ENCODE measurements around the gene GNAQ.
"Not testable (repeated sequence)": the region's sequence is repeated elsewhere in the genome, so short reads cannot be mapped to it uniquely, and the experiment has no call there.

The GNAQ gene

DNA sequence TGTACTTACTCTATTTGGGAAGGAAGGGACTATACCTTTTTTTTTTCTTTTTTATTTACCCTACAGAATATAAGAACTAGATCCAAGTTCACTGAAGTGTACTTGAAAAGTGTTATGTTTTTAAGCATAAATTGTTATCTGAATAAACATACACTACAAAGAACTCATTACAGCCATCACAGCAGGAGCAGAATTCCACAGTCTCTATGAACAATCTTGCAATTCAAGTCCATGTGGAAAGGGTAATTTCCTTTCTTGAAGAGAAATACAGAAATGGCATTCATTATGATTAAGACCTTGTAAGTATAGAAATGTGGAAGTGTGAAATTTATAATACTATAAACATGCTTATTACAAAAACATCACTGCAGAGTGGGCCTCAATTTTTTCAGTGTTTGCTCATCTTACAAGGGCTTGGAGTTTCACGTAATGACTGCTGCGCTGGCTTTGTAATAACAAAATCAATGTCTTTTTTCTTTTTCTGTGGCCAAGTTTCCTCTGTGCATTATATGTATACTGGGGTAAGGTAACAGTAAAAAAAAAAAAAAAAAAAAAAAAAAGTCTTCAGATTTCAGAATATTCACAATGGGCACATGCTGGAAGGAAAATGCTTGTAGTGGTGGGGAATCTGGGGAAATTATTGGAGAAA lies 306.4 kb downstream of the GNAQ start:
- no peak for DNase-seq

DNA sequence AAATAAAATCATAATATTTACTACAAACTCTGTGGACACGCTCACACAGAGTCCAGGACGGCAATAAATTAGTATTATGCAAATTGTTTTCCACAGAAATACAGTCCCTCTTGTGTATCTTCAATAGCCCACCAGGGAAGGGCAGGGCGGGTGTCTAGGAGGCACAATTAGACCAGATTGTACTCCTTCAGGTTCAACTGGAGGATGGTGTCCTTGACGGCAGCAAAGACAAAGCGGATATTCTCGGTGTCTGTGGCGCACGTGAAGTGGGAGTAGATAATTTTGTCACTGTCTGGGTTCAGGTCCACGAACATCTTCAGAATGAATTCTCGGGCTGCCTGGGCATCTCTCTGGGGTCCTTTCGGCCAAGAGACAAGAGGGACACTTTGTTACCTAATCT lies 310.5 kb downstream of the GNAQ start:
- not testable (repeated sequence) for DNase-seq

DNA sequence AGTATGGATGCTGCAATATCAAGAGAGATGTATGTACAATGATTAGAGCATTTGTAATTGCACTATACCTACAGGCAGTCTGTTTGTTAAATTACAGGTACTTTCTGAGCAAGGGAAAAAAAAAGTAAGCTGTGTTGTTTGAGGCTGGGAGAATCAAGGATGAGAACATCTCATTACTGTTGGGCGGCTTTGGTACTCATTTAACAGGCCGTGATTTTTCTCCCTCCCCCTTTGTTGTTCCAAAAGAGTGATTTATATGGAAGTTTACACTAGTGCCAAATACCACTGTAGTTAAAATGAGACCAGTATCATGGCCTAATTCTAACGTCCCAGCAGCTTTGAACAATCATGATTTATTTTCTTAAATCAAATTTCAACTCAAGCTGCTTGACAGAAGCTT lies 312.3 kb downstream of the GNAQ start:
- DNase-seq, result no peak

DNA sequence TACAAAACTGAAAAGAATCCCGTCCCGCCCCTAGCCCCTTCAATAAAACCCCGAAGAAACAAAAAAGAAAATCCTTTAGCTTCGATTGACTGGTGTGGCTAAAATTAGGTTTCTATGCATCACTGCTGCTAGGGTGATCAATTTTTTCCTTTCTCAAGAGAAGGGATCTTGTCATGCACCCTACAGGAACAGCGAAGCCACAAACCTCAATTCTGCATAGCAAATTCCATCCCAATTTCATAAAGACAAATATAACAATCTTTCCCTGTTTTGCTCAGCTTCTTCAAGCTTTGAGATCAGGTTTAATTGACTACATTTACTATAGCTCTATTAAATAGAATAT lies 313.3 kb downstream of the GNAQ start:
- not testable (repeated sequence) for DNase-seq

DNA sequence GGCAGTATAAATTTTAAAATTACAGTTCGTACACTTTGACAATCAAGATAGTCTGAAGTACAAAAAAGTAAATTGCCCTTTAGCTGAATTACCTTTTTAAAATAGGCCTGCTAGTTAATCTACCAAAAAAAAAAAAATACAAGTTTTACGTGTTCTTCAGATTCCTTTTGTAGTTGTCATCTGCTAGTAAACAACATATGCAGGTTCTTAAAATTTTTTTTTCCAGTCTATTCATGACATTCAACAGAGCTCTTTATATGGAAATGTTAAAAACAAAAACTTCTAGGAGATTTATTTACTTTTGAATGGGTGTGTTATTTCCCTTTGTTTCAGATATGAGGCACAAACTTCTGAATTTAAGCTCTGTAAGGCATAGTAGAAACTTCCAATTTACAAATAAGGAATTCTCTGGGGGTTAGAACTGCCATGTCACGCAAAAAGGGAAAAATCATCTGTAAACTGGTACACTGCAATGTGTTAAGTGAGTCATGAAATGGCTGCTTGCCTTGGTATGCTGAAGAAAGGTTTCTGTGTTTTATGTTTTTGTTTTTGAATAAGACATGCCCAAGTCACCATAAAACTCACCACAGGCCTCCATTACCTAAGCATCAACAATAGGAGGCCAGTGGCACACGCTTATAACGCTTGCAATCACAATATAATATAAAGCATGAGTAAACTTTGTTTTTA lies 313.9 kb downstream of the GNAQ start:
- not testable (repeated sequence) for DNase-seq

DNA sequence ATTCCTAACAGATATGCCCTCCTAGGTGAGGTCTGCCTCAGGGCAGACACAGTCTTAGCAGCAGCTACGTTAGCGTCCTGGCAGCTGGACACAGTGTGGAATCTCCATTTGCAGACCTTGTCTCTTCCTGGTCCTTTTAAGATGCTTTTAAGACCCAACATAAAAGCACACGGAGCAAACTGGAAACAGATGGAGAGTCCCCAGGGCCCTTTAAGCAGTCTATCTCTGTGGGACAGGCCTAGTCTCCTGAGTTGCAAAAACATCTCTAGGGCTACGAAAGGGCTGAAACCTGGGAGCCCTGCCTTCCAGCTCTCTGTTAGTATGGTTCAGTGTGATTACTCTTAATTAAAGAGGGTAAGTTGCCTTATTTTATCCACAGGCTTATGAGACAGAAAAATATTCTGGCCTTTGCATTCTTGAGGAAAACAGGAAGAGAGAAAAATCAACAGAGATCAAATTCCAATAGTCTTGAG lies 317.5 kb downstream of the GNAQ start:
- no peak for DNase-seq

DNA sequence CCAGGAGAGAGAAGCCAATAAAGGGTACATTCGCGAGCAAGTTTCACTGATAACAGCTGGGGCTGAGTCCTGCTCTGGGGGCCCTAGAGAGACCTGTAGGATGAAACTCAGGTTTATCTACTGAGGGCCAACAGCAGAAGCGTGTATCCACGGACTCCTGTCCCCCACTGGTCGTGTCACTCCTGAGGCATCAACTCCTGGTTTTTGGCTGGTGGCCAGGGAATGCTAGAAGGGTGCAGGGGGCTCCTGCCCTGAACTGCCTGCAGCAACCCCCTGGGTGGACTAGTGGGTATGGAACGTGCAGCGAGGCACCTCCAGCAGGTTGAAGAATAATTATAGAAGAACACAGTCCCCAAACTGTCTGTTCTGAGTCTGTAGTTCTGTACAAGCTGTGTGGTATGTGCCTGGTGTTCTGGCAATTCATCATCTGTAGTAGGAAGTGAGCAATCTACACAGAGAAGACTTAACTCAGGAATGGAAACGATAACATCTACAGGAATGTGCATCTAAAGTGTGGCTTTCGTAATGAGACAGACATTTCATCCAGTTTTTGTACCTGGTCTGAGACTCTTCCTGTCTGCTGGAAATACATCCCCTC lies 319.0 kb downstream of the GNAQ start:
- DNase-seq, result no peak

DNA sequence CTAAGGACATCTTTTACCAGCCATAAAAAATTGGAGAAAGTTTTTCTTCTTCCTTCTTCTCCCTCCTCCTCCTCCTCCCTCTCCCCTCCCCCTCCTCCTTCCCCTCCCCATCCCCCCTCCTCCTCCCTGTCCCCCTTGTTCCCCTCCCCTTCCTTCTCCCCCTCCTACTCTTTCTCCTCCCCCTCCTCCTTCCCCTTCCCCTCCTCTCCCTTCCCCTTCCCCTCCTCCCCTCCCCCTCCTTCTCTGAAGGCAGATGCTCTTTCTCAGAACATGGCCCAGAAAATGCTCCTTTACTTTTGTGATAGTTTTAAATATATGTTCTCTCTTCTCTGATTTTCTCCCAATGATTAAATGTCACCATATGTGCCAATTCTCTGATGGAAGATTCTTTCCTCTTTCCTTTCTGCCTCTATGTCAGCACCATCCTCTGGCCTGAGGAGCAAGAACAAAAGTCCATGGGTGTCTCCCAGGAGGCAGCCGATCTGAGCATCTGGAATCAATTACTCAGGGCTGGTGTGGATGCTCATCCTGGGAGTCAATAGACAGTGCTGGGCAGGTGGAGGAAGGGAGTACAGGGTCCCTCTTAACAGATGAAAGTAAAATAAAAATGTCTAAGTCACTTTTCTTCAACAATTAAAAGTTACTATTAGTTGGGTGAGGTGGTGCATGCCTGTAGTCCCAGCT lies 320.5 kb downstream of the GNAQ start:
- no peak for DNase-seq

DNA sequence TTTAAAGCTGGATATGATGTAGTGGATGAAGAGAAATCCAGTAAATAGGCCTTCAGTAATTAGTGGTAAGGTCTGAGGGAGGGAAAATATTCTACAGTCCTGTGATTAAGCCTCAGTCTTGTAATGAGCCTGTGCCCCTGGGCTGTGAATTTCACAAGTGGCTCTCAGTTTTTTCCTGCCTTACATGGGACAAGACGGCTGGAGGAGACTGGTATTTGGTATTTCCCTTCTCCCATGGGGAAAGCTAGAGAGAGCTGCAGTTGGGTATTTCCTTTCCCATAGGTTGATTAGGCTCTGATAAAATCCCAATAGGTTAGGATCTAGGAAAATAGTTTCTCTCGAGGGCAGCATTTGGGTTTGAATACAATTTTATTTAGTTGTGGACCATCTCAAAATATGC lies 321.3 kb downstream of the GNAQ start:
- DNase-seq, result no peak

DNA sequence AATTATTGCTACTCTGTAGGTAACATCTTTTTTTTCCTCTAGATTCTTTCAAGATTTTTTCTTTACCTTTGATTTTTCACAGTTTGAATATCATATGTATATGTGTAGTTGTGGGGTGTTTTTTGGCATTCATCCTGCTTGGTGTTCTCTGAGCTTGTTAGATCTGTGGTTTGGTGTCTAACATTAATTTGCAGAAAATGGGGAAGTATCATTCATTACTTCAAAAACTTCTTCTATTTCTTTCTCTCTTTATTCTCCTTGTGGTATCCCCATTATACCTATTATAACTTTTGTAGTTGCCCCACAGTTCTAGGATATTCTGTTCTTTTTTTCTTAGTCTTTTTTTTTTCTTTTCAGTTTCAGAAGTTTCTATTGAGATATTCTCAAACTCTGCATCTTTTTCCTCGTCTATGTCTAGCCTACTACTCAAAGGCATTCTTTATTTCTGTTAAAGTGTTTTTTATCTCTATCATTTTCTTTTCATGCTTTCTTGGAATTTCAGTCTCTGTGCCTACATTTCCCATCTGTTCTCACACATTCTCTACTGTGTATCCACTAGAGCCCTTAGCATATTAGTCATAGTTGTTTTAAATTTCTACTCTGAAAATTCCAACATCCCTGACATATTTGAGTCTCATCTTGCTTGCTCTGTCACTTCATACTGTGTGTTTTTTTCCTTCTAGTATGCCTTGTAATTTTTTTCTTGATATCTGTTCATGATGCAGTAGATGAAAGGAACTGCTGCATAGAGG lies 323.4 kb downstream of the GNAQ start:
- DNase-seq, result no peak

DNA sequence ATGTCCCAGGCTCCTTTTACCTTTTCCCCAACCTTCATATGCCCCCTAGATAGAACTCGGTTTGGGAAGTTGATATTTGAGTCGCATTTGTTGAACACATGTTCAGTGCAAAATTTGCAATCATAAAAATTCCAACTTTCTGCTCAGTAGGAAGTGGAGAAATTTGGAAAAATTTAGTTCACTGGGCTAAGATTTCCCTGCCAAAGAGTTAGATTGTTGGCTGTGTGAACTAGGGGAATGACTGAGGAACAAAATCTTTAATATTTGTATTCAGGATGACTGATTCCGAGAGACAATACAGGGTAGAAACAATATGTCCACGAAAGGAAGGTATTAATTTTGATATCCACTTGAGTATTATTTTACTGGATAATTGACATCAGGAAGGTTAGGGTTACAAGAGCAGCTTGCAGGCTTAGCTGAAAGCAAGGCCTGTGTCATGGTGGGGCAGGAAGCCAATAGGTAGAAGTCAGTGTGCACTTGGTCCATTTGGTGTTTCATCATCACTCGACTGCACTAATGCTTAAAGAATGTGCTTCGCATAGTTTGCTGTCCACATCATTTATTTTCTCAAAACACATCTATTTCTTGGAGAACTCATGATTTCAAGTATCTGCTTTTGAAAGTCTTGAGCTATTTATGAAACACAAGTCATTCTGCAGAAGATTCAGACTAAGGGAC lies 324.1 kb downstream of the GNAQ start:
- DNase-seq, result no peak

DNA sequence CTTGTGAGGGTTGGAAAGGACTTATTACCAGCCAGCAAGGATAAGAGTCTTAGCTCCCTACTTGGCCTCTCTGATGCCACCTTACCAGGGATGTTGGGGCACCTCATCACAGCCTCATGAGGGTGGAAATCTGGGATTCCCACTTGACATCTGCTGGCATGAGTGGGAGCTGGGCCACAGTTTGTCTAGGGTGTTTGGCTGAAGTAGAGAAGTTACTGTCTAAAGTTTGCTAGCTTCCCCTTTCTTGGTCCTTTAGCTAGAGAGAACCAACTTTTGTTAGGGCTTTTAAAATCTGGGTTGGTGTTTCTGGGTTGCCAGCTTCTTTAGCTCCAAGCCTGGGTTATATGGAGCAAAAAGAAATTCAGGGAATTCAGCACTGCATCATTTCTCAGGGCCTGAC lies 326.0 kb downstream of the GNAQ start:
- no peak for DNase-seq

DNA sequence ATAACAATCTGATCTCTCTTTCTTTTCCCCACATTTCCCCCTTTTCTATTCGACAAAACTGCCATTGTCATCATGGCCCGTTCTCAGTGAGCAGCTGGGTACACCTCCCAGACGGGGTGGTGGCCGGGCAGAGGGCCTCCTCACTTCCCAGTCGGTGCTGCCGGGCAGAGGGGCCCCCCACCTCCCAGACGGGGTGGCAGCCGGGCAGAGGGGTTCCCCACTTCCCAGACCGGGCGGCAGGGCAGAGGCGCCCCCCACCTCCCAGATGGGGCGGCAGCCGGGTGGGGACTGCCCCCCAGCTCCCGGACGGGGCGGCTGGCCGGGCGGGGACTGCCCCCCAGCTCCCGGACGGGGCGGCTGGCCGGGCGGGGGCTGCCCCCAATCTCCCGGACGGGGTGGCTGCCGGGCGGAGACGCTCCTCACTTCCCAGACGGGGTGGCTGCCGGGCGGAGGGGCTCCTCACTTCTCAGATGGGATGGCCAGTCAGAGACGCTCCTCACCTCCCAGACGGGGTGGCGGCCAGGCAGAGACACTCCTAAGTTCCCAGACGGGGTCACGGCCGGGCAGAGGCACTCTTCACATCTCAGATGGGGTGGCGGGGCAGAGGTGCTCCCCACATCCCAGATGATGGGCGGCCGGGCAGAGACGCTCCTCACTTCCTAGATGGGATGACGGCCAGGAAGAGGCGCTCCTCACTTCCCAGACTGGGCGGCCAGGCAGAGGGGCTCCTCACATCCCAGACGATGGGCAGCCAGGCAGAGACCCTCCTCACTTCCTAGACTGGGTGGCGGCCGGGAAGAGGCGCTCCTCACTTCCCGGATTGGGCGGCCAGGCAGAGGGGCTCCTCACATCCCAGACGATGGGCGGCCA lies 328.9 kb downstream of the GNAQ start:
- not testable (repeated sequence) for DNase-seq

DNA sequence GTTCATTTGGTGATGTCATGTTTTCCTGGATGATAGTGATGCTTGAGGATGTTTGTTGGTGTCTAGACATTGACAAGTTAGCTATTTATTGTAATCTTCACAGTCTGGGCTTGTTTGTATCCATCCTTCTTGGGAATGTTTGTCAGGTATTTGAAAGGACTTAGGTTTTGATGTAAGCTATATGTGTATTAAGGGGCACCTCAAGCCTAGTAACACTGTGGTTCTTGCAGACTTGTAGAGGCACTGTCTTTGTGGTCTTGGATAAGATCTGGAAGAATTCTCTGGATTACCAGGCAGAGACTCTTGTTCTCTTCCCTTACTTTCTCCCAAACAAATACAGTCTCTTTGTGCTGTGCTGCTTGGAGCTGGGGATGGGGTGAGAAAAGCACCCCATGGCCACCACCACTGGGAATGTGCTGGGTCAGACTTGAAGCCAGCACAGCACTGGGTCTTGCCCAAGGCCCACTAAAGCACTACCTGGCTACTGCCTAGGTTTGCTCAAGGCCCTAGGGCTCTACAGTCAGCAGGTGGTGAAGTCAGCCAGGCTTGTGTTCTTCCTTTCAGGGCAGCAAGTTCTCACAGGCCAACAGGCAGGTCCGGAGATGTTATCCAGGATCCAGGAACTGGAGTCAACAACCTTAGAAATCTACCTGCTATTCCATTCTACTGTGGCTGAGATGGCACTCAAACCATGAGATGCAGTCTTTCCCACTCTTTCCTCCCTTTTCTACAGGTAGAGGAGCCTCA lies 334.2 kb downstream of the GNAQ start:
- DNase-seq, result no peak

DNA sequence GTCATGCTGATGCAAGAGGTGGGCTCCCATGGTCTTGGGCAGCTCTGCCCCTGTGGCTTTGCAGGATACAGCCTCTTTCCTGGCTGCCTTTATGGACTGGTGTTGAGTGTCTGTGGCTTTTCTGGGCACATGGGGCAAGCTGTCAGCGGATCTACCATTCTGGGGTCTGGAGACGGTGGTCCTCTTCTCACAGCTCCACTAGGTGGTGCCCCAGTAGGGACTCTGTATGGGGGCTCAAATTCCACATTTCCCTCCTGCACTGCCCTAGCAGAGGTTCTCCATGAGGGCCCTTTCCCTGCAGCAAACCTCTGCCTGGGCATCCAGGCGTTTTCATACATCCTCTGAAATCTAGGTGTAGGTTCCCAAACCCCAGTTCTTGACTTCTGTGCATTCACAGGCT lies 340.9 kb downstream of the GNAQ start:
- not testable (repeated sequence) for DNase-seq

DNA sequence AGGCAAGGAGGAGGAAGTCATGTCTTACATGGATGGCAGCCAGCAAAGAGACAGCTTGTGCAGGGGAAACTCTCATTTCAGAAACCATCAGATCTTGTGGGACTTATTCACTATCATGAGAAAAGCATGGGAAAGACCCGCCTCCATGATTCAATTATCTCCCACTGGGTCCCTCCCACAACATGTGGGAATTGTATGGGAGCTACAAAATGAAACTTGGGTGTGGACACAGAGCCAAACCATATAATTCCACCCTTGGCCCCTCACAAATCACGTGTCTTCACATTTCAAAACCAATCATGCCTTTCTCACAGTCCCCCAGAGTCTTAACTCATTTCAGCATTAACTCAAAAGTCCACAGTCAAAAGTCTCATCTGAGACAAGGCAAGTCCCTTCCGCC lies 341.5 kb downstream of the GNAQ start:
- not testable (repeated sequence) for DNase-seq

DNA sequence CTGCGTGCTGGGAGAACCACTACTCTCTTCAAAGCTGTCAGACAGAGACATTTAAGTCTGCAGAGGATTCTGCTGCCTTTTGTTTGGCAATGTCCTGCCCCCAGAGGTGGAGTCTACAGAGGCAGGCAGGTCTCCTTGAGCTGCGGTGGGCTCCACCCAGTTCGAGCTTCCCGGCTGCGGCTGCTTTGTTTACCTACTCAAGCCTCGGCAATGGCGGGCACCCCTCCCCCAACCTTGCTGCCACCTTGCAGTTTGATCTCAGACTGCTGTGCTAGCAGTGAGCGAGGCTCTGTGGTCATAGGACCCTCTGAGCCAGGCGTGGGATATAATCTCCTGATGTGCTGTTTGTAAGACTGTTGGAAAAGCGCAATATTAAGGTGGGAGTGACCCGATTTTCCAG lies 343.9 kb downstream of the GNAQ start:
- DNase-seq, result peak; percentile 3

DNA sequence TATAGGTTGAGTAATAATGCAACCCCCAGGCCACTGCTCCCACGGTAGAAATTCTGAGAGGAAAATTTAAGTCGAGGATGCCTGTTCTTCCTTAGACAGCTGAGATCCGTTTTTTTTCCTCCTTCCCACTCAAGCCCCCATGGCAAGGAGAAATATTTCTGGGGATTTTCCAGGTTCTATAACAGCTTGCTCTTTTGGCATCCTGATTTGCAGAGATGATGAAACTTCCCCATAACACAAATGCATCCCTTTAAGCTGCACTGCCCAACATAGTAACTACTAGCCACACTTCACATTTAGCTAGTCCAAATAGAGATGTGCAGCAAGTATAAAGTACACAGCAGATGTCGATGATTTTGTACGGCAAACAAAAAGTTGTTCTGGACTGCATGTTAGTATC lies 351.0 kb downstream of the GNAQ start:
- no peak for DNase-seq

DNA sequence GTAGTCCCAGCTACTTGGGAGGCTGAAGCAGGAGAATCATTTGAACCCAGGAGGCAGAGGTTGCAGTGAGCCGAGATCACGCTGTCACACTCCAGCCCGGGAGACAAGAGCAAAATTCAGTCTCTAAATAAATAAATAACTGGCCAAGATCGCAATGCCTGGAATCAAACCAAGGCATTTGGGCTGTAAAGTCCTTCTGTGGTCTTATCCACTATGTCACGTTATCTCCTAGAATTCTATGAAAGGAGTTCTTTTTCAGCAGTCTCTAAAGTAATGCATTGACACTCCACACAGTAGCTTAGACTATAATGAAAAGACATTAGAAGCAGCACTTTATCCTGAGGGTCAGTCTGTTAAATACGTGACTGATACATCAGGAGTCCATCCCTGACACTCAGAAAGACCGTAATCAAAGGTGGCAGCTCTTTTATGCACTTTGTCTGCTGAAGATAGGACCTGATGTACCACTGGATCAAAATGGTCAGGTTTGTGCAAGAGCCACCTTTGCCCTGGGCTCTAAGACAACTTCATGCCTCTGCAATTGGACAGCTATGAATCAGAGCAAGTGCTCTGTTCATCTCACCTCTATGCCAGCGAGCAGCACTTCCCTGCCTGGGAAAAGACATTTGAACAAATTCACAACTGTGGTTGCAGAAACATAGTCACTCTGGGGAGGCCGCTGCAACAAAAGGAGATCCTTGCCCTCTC lies 351.8 kb downstream of the GNAQ start:
- no peak for DNase-seq

DNA sequence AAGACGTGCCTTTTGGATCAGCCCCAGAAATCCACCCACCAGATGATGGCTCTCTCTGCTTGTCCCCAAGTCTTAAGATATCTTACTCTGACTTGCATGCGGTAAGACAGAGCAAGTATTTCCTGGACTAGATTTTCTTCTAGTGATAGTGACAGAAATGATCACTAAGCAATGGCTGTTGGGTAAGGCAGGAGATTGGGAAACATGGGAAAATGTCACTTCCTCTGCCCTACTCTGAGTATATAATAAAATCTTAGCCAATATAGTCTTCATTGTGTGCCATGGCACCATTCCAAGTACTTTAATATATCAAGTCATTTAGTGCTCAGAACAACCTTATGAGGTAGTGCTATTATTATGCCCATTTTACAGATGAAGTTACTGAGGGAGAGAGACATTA lies 352.5 kb downstream of the GNAQ start:
- DNase-seq, result peak; percentile 6

All from NCI-H2029 (cell line).